ENCODE data around the gene MAP3K8.
"Not testable (repeated sequence)": the region's sequence is repeated elsewhere in the genome, so short reads cannot be mapped to it uniquely, and the experiment has no call there.

The MAP3K8 gene

GRCh38 chr10:30453764-30454527 lies 20.0 kb downstream of the MAP3K8 start:
- no peak for DNase-seq

- DNase-seq: no peak
Observed at GRCh38 chr10:30454744-30455510, 20.9 kb downstream of the MAP3K8 start.

GRCh38 chr10:30455816-30456215 lies 21.8 kb downstream of the MAP3K8 start:
- DNase-seq: no peak

GRCh38 chr10:30456266-30456665 lies 22.3 kb downstream of the MAP3K8 start:
- DNase-seq: no peak

- DNase-seq: no peak
Observed at GRCh38 chr10:30459283-30459682, 25.3 kb downstream of the MAP3K8 start.

- DNase-seq: no peak
Observed at GRCh38 chr10:30460121-30460520, 26.1 kb downstream of the MAP3K8 start.

- DNase-seq: no peak
Observed at GRCh38 chr10:30462513-30462912, 28.5 kb downstream of the MAP3K8 start.

GRCh38 chr10:30463944-30464451 lies 30.0 kb downstream of the MAP3K8 start:
- no peak for DNase-seq

GRCh38 chr10:30464675-30465074 lies 30.7 kb downstream of the MAP3K8 start:
- DNase-seq: no peak

- DNase-seq: no peak
Observed at GRCh38 chr10:30466445-30466844, 32.5 kb downstream of the MAP3K8 start.

GRCh38 chr10:30467651-30468338 lies 33.8 kb downstream of the MAP3K8 start:
- DNase-seq: no peak

GRCh38 chr10:30472414-30473155 lies 38.6 kb downstream of the MAP3K8 start:
- DNase-seq: no peak

GRCh38 chr10:30475515-30475914 lies 41.5 kb downstream of the MAP3K8 start:
- not testable (repeated sequence) for DNase-seq

GRCh38 chr10:30476511-30477155 lies 42.6 kb downstream of the MAP3K8 start:
- DNase-seq: no peak

GRCh38 chr10:30479513-30479912 lies 45.5 kb downstream of the MAP3K8 start:
- DNase-seq: not testable (repeated sequence)

- no peak for DNase-seq
Observed at GRCh38 chr10:30481603-30482002, 47.6 kb downstream of the MAP3K8 start.

- no peak for DNase-seq
Observed at GRCh38 chr10:30488316-30488715, 54.3 kb downstream of the MAP3K8 start.

GRCh38 chr10:30489346-30489745 lies 55.4 kb downstream of the MAP3K8 start:
- DNase-seq: no peak

GRCh38 chr10:30490289-30491000 lies 56.5 kb downstream of the MAP3K8 start:
- DNase-seq: no peak

GRCh38 chr10:30491204-30491915 lies 57.4 kb downstream of the MAP3K8 start:
- no peak for DNase-seq

Data from kidney glomerular epithelial cell (primary cell).